PFSK-1 (cell line): ENCODE results near the gene NDUFB6.

Experiments used
- FOXP2 ChIP-seq: optimal IDR thresholded peaks from 2 replicates; pipeline ENCODE3; 2011; ENCODE audit warnings: borderline replicate concordance, control low read depth, inconsistent platforms; ENCODE audit not compliant: insufficient read depth; ENCODE audit errors: extremely low read length, extremely low read depth
- POLR2AphosphoS5 ChIP-seq: IDR thresholded peaks from 2 replicates; pipeline ENCODE4 v1.6.1; 2012; ENCODE audit warnings: low read depth, mild to moderate bottlenecking, control low read depth, low read length, moderate library complexity
- SIN3A ChIP-seq: IDR thresholded peaks from 2 replicates; pipeline ENCODE4 v1.6.1; 2012; ENCODE audit warnings: mild to moderate bottlenecking, low read length, moderate library complexity, borderline replicate concordance; ENCODE audit not compliant: insufficient read depth
- TAF1 ChIP-seq: IDR thresholded peaks from 2 replicates; pipeline ENCODE4 v1.6.1; 2012; ENCODE audit warnings: low read length, control low read depth, borderline replicate concordance; ENCODE audit not compliant: insufficient read depth
- TF ChIP-seq, protein P1 (sequence below), 2 experiments: IDR thresholded peaks; 2 replicates each; pipeline versions ENCODE4 v1.6.1 to v1.8.0; 2011 to 2012; ENCODE audit warnings: low read depth in 2 of 2, low read length in 2 of 2, control low read depth in 1 of 2, inconsistent platforms in 1 of 2, mild to moderate bottlenecking in 1 of 2, moderate library complexity in 1 of 2; ENCODE audit not compliant: insufficient read depth in 1 of 2

NDUFB6 gene

GRCh38 chr9:32587901-32588300 is 14.9 kb upstream of the NDUFB6 start:
- TF ChIP-seq, protein P1, sequence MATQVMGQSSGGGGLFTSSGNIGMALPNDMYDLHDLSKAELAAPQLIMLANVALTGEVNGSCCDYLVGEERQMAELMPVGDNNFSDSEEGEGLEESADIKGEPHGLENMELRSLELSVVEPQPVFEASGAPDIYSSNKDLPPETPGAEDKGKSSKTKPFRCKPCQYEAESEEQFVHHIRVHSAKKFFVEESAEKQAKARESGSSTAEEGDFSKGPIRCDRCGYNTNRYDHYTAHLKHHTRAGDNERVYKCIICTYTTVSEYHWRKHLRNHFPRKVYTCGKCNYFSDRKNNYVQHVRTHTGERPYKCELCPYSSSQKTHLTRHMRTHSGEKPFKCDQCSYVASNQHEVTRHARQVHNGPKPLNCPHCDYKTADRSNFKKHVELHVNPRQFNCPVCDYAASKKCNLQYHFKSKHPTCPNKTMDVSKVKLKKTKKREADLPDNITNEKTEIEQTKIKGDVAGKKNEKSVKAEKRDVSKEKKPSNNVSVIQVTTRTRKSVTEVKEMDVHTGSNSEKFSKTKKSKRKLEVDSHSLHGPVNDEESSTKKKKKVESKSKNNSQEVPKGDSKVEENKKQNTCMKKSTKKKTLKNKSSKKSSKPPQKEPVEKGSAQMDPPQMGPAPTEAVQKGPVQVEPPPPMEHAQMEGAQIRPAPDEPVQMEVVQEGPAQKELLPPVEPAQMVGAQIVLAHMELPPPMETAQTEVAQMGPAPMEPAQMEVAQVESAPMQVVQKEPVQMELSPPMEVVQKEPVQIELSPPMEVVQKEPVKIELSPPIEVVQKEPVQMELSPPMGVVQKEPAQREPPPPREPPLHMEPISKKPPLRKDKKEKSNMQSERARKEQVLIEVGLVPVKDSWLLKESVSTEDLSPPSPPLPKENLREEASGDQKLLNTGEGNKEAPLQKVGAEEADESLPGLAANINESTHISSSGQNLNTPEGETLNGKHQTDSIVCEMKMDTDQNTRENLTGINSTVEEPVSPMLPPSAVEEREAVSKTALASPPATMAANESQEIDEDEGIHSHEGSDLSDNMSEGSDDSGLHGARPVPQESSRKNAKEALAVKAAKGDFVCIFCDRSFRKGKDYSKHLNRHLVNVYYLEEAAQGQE (IDR thresholded peaks at IDR 0.05; ENCODE audit: insufficient read depth in 1 of 2, low read depth in 2 of 2, low read length in 2 of 2), result no peak
- TF ChIP-seq TAF1, result no peak
- no peak for TF ChIP-seq POLR2AphosphoS5
- no peak for TF ChIP-seq SIN3A
- TF ChIP-seq FOXP2, result no peak

- TF ChIP-seq FOXP2, result no peak
- TF ChIP-seq, protein P1 (IDR thresholded peaks at IDR 0.05; ENCODE audit: insufficient read depth in 1 of 2, low read depth in 2 of 2, low read length in 2 of 2), result no peak
- no peak for TF ChIP-seq SIN3A
- no peak for TF ChIP-seq POLR2AphosphoS5
- no peak for TF ChIP-seq TAF1
Observed at GRCh38 chr9:32584784-32585183, 11.8 kb upstream of the NDUFB6 start.

GRCh38 chr9:32581512-32582143 is 8.7 kb upstream of the NDUFB6 start:
- TF ChIP-seq SIN3A (no peak), TAF1 (no peak), POLR2AphosphoS5 (no peak), FOXP2 (no peak)
- TF ChIP-seq, protein P1 (IDR thresholded peaks at IDR 0.05; ENCODE audit: insufficient read depth in 1 of 2, low read depth in 2 of 2, low read length in 2 of 2), result no peak

GRCh38 chr9:32580631-32581300 is 7.8 kb upstream of the NDUFB6 start:
- no peak for TF ChIP-seq SIN3A
- TF ChIP-seq FOXP2, result no peak
- no peak for TF ChIP-seq TAF1
- TF ChIP-seq POLR2AphosphoS5, result no peak
- TF ChIP-seq, protein P1 (IDR thresholded peaks at IDR 0.05; ENCODE audit: insufficient read depth in 1 of 2, low read depth in 2 of 2, low read length in 2 of 2), result no peak
